ENCODE measurements around the gene FBXL13.
"Not testable (repeated sequence)": the region's sequence is repeated elsewhere in the genome, so short reads cannot be mapped to it uniquely, and the experiment has no call there.

GRCh38 chr7:102795987-102796595 is 278.5 kb downstream of the FBXL13 start:
- TF ChIP-seq POLR2A, CTCF (IDR thresholded peaks at IDR 0.05): not testable (repeated sequence)
